ENCODE measurements around the gene REG4. TPM values are rescaled to one million over a fixed set of nuclear protein-coding genes. Genes with fewer than 3 reads are reported as not detected.

Gene REG4
- total and polyA plus RNA-seq, 7 donors = 0.10 TPM; not detected in 6

DNA sequence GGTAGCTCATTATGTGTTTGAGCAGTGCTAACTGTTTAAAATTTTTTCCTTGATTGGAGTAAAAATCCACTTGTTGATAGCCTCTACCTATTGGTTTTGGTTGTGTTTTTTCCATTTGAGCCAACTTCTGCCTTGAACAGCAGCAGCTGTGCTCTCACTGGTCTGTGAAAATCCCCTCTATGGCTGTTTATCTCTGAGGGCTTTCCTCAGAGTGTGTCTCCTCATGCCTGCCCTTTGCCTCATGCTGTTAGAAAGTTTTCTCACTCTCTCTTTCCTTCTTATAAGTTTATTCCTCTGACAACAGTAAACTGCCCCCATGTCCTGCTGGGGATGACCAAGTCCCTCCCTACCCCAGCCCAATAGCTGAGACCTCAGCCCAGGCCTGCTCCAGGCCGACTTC, 14.1 kb downstream of the REG4 start:
- Histone ChIP-seq H3K27ac (no peak overlapping the region), H3K4me1 (no peaks in the 10 kb centered on the region), H3K36me3 (ENCODE audit: insufficient read depth in 1 of 2, low read depth in 1 of 2) (no peaks in the 10 kb centered on the region), H3K9me3 (no peaks in the 10 kb centered on the region), H3K4me3 (no peak overlapping the region), H3K27me3 (ENCODE audit: insufficient read depth in 3 of 3, low read length in 2 of 3) (no peaks in the 10 kb centered on the region)
- intact Hi-C loops (cut with DNase I) = no loop called here
- WGBS, 3 donors = 56 to 74% (median 72%) methylated on average over 1 of the region's 1 CpG
- TF ChIP-seq, protein P1, sequence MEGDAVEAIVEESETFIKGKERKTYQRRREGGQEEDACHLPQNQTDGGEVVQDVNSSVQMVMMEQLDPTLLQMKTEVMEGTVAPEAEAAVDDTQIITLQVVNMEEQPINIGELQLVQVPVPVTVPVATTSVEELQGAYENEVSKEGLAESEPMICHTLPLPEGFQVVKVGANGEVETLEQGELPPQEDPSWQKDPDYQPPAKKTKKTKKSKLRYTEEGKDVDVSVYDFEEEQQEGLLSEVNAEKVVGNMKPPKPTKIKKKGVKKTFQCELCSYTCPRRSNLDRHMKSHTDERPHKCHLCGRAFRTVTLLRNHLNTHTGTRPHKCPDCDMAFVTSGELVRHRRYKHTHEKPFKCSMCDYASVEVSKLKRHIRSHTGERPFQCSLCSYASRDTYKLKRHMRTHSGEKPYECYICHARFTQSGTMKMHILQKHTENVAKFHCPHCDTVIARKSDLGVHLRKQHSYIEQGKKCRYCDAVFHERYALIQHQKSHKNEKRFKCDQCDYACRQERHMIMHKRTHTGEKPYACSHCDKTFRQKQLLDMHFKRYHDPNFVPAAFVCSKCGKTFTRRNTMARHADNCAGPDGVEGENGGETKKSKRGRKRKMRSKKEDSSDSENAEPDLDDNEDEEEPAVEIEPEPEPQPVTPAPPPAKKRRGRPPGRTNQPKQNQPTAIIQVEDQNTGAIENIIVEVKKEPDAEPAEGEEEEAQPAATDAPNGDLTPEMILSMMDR (IDR thresholded peaks at IDR 0.05) = no peak
- DNase-seq = no peak
- no peak for ATAC-seq

DNA sequence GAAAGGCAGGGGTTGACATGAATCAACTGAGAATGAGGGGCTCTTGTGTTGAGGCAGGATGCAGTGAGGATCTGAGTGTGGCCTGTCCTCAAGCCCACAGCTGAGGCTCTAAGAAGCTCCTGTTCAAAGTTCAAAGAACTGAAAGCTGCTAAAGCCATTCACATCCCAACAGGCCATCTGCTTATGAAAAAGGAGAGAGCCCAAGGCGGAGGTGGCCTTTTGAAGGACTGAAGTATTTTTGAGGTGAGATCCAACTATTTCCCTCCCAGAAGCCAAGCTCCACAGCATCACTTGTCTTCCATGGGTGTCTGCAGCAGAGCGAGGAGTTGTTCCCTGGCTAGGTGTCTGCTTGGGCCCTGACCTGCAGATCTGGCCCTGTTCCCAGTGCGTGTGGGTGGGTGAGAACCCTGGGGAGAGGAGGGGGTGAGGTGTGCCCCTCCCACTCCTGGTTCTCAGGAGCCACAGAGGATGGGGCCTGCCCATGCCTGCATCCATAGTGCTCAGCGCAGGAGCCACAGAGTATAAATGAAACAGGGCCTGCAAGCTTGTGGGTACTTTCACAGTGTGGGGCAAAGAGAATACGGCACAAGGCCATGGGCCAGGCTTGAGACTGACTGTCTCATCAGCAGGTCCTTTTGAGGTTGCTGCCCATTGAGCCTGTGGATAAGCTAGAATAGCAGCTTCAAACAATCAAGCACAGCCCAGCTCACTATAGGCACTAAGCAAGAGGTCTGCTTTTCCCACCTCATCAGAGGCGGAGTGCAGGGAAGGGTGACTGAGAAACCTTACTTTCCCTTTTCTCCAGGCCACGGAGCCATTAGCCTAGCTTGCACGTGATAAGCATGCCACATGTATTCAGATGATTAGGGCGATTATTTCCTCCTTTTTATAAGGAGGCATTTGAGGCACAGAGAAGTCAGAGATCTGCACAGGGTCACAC, 15.7 kb downstream of the REG4 start:
- DNase-seq = no peak
- no peaks in the 10 kb centered on the region for H3K27me3 ChIP-seq (ENCODE audit: insufficient read depth in 3 of 3, low read length in 2 of 3)
- H3K27ac ChIP-seq = no peak overlapping the region
- no peaks in the 10 kb centered on the region for H3K4me1 ChIP-seq
- no peaks in the 10 kb centered on the region for H3K36me3 ChIP-seq (ENCODE audit: insufficient read depth in 1 of 2, low read depth in 1 of 2)
- no peaks in the 10 kb centered on the region for H3K9me3 ChIP-seq
- no peak for ATAC-seq
- 87 to 88% (median 88%) methylated on average over 9 of the region's 9 CpGs for WGBS, 3 donors
- TF ChIP-seq, protein P1 (IDR thresholded peaks at IDR 0.05) = no peak
- no peak overlapping the region for H3K4me3 ChIP-seq
- intact Hi-C loops (cut with DNase I) = no loop called here

DNA sequence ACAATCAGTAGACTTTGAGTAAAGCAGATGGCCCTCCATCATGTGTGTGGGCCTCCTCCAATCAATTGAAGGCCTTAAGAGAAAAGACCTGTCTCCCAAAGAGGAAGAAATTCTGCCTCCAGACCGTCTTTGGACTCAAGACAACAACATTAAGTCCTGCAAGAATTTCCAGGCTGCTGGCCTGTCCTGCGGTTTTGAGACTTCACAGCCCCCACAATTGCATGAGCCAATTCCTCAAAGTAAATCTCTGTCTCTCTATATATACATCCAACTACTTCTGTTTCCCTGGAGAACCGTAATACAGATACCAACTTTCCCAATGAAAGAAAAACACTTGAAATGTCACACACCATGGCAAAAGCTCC, 16.4 kb downstream of the REG4 start:
- TF ChIP-seq, protein P1 (IDR thresholded peaks at IDR 0.05) = no peak
- Histone ChIP-seq H3K4me3 (no peak overlapping the region), H3K27me3 (ENCODE audit: insufficient read depth in 3 of 3, low read length in 2 of 3) (no peaks in the 10 kb centered on the region), H3K27ac (no peak overlapping the region), H3K36me3 (ENCODE audit: insufficient read depth in 1 of 2, low read depth in 1 of 2) (no peaks in the 10 kb centered on the region), H3K4me1 (no peaks in the 10 kb centered on the region), H3K9me3 (no peaks in the 10 kb centered on the region)
- WGBS, 3 donors = 81 to 84% (median 83%) methylated on average over 3 of the region's 3 CpGs
- ATAC-seq (no peak), DNase-seq (no peak)
- intact Hi-C loops (cut with DNase I) = no loop called here

DNA sequence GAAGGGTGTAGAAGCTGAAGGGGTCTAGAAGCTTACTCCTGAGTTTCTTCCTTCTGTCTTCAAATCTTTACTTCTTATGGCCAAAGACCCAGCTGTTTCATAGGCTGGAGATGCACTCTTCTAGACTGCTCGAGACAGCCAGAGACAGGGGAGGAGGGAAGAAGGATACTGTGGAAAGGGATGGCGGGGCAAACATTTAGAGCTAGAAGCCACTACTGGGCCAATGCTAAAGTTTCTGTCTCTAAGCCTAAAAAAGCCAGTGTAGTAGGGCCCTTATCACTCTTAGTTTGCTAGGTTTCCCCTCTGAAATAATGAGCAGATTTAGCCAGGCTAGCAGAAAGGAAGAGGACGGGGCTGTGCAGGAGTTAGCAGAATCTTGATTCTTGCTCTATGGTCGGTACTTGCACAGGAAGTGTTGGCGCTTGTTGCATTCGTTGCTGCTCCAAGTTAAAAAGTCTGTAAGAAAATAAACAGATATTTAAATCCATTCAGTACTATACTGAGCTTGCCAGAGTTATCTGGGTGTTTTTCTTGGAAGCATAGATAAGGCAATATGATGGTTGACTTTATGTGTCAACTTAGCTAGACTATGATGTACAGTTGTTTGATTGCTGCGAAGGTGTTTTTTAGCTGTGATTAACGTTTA, 16.9 kb downstream of the REG4 start:
- no peak for ATAC-seq
- WGBS, 3 donors = 79 to 82% (median 81%) methylated on average over 8 of the region's 8 CpGs

More for the DNA sequence above, 16.9 kb downstream of the REG4 start:
- TF ChIP-seq, protein P1 (IDR thresholded peaks at IDR 0.05) = no peak
- H3K4me1 ChIP-seq = no peaks in the 10 kb centered on the region
- H3K9me3 ChIP-seq = no peaks in the 10 kb centered on the region
- H3K36me3 ChIP-seq (ENCODE audit: insufficient read depth in 1 of 2, low read depth in 1 of 2) = no peaks in the 10 kb centered on the region
- DNase-seq = no peak
- intact Hi-C loops (cut with DNase I) = no loop called here
- no peaks in the 10 kb centered on the region for H3K27me3 ChIP-seq (ENCODE audit: insufficient read depth in 3 of 3, low read length in 2 of 3)
- no peak overlapping the region for H3K4me3 ChIP-seq
- H3K27ac ChIP-seq = no peak overlapping the region
